CD14-positive monocyte (primary cell): Measurements from ENCODE around the gene SMARCAD1. TPM values are rescaled to one million over a fixed set of nuclear protein-coding genes. Genes with fewer than 3 reads are reported as not detected.

Experiments
- DNase-seq, 3 donors: peaks; one replicate each; pipeline ENCODE4 v3.0.0-alpha.2; 2011 to 2022
- H2AFZ ChIP-seq: 2 replicates; pipeline ENCODE4 v1.6.0; 2012; ENCODE audit warnings: mild to moderate bottlenecking, low read depth, low read length, inconsistent platforms; ENCODE audit not compliant: insufficient read depth, poor library complexity, severe bottlenecking
- H3K27ac ChIP-seq, 2 donors: 1 replicate in 1 of 2; 2 replicates in 1 of 2; pipeline ENCODE4 v1.5.1; 2012 to 2013; ENCODE audit warnings: low read length in 2 of 2, control low read depth in 1 of 2, inconsistent platforms in 1 of 2, low read depth in 1 of 2, mild to moderate bottlenecking in 1 of 2
- H3K27me3 ChIP-seq, 2 donors: one replicate each; pipeline versions ENCODE4 v1.6.0 to v1.6.1; 2011 to 2013; ENCODE audit warnings: low read length in 2 of 2; ENCODE audit not compliant: control insufficient read depth in 2 of 2, insufficient read depth in 2 of 2
- H3K36me3 ChIP-seq, 2 donors: replicated peaks in 1 of 2; 1 replicate in 1 of 2; 2 replicates in 1 of 2; pipeline versions ENCODE4 v1.5.1 to v1.6.1; 2012 to 2013; ENCODE audit warnings: low read length in 2 of 2, control low read depth in 1 of 2, inconsistent platforms in 1 of 2, mild to moderate bottlenecking in 1 of 2; ENCODE audit not compliant: insufficient read depth in 2 of 2, control insufficient read depth in 1 of 2
- H3K4me1 ChIP-seq, 2 donors: 1 replicate in 1 of 2; 2 replicates in 1 of 2; pipeline versions ENCODE4 v1.5.1 to v1.6.1; 2012 to 2013; ENCODE audit warnings: low read length in 2 of 2, control low read depth in 1 of 2, inconsistent platforms in 1 of 2, mild to moderate bottlenecking in 1 of 2, moderate library complexity in 1 of 2; ENCODE audit not compliant: insufficient read depth in 2 of 2, control insufficient read depth in 1 of 2
- H3K4me2 ChIP-seq: replicated peaks from 2 replicates; pipeline ENCODE3; 2012; ENCODE audit warnings: low read length, moderate library complexity, mild to moderate bottlenecking; ENCODE audit not compliant: poor library complexity, severe bottlenecking; ENCODE audit errors: extremely low read depth
- H3K4me3 ChIP-seq, 3 experiments: fragments of 200-600 bp in 1 of 3; sonication (generic) in 1 of 3; replicated peaks in 1 of 3; 1 replicate in 2 of 3; 2 replicates in 1 of 3; pipeline ENCODE4 v1.5.1; 2011 to 2013; ENCODE audit warnings: low read length in 3 of 3, mild to moderate bottlenecking in 3 of 3, control low read depth in 2 of 3, low read depth in 2 of 3, inconsistent platforms in 1 of 3, moderate library complexity in 1 of 3
- H3K79me2 ChIP-seq: 2 replicates; pipeline ENCODE4 v1.6.0; 2012; ENCODE audit warnings: mild to moderate bottlenecking, control low read depth, inconsistent platforms, low read length, moderate library complexity; ENCODE audit not compliant: insufficient read depth
- H3K9ac ChIP-seq: 2 replicates; pipeline ENCODE4 v1.6.0; 2017; ENCODE audit warnings: low read length, mild to moderate bottlenecking; ENCODE audit not compliant: insufficient read depth, poor library complexity, severe bottlenecking
- H3K9me3 ChIP-seq, 2 donors: replicated peaks in 1 of 2; 1 replicate in 1 of 2; 2 replicates in 1 of 2; pipeline versions ENCODE4 v1.5.1 to v1.6.1; 2012 to 2013; ENCODE audit warnings: low read length in 2 of 2, control low read depth in 1 of 2; ENCODE audit not compliant: control insufficient read depth in 1 of 2, insufficient read depth in 1 of 2
- H4K20me1 ChIP-seq: 2 replicates; pipeline ENCODE4 v1.6.0; 2012; ENCODE audit warnings: mild to moderate bottlenecking, low read length, control low read depth, moderate library complexity; ENCODE audit not compliant: insufficient read depth
- H3K27ac Mint-ChIP-seq, 7 donors: one replicate each; pipeline ENCODE4 v1.8.0; 2020; ENCODE audit warnings: mild to moderate bottlenecking in 7 of 7, mixed read lengths in 7 of 7, moderate library complexity in 6 of 7, inconsistent platforms in 2 of 7
- H3K27me3 Mint-ChIP-seq, 3 donors: one replicate each; pipeline ENCODE4 v1.8.0; 2021 to 2022; ENCODE audit warnings: low read depth in 3 of 3, mild to moderate bottlenecking in 3 of 3, mixed read lengths in 3 of 3, moderate library complexity in 3 of 3, inconsistent platforms in 1 of 3
- H3K36me3 Mint-ChIP-seq, 2 donors: one replicate each; pipeline ENCODE4 v1.8.0; 2020; ENCODE audit warnings: mixed read lengths in 2 of 2, inconsistent platforms in 1 of 2, mild to moderate bottlenecking in 1 of 2
- H3K4me1 Mint-ChIP-seq: one replicate; pipeline ENCODE4 v1.8.0; 2020; ENCODE audit warnings: mild to moderate bottlenecking, mixed read lengths
- H3K4me3 Mint-ChIP-seq, 2 donors: one replicate each; pipeline ENCODE4 v1.8.0; 2020; ENCODE audit warnings: mild to moderate bottlenecking in 2 of 2, mixed read lengths in 2 of 2, moderate library complexity in 1 of 2
- H3K9me3 Mint-ChIP-seq, 7 donors: one replicate each; pipeline ENCODE4 v1.8.0; 2020 to 2022; ENCODE audit warnings: mixed read lengths in 7 of 7, mild to moderate bottlenecking in 6 of 7, moderate library complexity in 6 of 7, inconsistent platforms in 2 of 7
- WGBS: methylation state at CpG from one replicate; pipeline ENCODE4 v1.1.5; 2013; ENCODE audit warnings: missing lambda C conversion rate; ENCODE audit not compliant: insufficient coverage; 5-methylcytosine and 5-hydroxymethylcytosine counted together
- intact Hi-C, 2 donors: fragments of 100-400 bp; cut with micrococcal nuclease; formaldehyde crosslinking; loops; one replicate each; pipeline versions ENCODE4 v1.15.0 to v1.15.1; 2023
- polyA plus RNA-seq, 3 donors: library from polyadenylated mRNA; depleted of rRNA in 1 of 3; unstranded in 2 of 3; stranded (reverse) in 1 of 3; fragments of 300-500 nt in 2 of 3; fragments of >200 nt in 1 of 3; fragmentation: Illumina TruSeq in 2 of 3; gene quantifications; 1 replicate in 2 of 3; 2 replicates in 1 of 3; pipeline ENCODE4 v1.2.3, GENCODE V29; 2012 to 2021
- TF ChIP-seq, protein P1 (sequence below): fragments of 200-600 bp; IDR thresholded peaks from one replicate; pipeline ENCODE4 v1.8.0; 2022; ENCODE audit warnings: antibody characterized with exemption, mild to moderate bottlenecking

The SMARCAD1 gene
- polyA plus RNA-seq, 3 donors = 4.9 to 7.0 (median 6.6) TPM

- WGBS = no CpG with 5 or more reads among the region's 1 CpG
- intact Hi-C loops = no loop called here
- H3K27ac Mint-ChIP-seq = no peak overlapping the region
Measured at GRCh38 chr4:94284889-94285288, 77.2 kb downstream of the SMARCAD1 start.

GRCh38 chr4:94285666-94286065, 78.0 kb downstream of the SMARCAD1 start:
- Histone ChIP-seq H3K4me3 (no peak overlapping the region), H3K27ac (no peak overlapping the region), H3K4me1 (no peaks in the 10 kb centered on the region), H4K20me1 (no peaks in the 10 kb centered on the region), H3K27me3 (no peaks in the 10 kb centered on the region), H3K4me2 (no peak overlapping the region), H3K36me3 (peaks cover 60 to 87% of the 10 kb centered on the region in 2 donors), H3K9ac (no peak overlapping the region), H3K9me3 (no peaks in the 10 kb centered on the region), H2AFZ (no peak overlapping the region), H3K79me2 (no peaks in the 10 kb centered on the region)
- H3K27me3 Mint-ChIP-seq = no peaks in the 10 kb centered on the region
- WGBS = 96% methylated on average over 3 of the region's 4 CpGs
- H3K9me3 Mint-ChIP-seq = peaks cover 0 to 5% (median 0%) of the 10 kb centered on the region in 7 donors
- TF ChIP-seq, protein P1, sequence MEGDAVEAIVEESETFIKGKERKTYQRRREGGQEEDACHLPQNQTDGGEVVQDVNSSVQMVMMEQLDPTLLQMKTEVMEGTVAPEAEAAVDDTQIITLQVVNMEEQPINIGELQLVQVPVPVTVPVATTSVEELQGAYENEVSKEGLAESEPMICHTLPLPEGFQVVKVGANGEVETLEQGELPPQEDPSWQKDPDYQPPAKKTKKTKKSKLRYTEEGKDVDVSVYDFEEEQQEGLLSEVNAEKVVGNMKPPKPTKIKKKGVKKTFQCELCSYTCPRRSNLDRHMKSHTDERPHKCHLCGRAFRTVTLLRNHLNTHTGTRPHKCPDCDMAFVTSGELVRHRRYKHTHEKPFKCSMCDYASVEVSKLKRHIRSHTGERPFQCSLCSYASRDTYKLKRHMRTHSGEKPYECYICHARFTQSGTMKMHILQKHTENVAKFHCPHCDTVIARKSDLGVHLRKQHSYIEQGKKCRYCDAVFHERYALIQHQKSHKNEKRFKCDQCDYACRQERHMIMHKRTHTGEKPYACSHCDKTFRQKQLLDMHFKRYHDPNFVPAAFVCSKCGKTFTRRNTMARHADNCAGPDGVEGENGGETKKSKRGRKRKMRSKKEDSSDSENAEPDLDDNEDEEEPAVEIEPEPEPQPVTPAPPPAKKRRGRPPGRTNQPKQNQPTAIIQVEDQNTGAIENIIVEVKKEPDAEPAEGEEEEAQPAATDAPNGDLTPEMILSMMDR = no peak
- H3K4me3 Mint-ChIP-seq = no peak overlapping the region
- DNase-seq = no peak
- no peaks in the 10 kb centered on the region for H3K4me1 Mint-ChIP-seq
- H3K36me3 Mint-ChIP-seq = peaks cover 59 to 80% of the 10 kb centered on the region in 2 donors
- intact Hi-C loops = no loop called here
- H3K27ac Mint-ChIP-seq = no peak overlapping the region

More at GRCh38 chr4:94284889-94285288, 77.2 kb downstream of the SMARCAD1 start:
- Mint-ChIP-seq H3K27me3 (no peaks in the 10 kb centered on the region), H3K36me3 (peaks cover 59 to 79% of the 10 kb centered on the region in 2 donors), H3K4me3 (no peak overlapping the region), H3K9me3 (peaks cover 0 to 5% (median 0%) of the 10 kb centered on the region in 7 donors), H3K4me1 (no peaks in the 10 kb centered on the region)
- H3K4me3 ChIP-seq = no peak overlapping the region
- H4K20me1 ChIP-seq = no peaks in the 10 kb centered on the region
- no peaks in the 10 kb centered on the region for H3K4me1 ChIP-seq
- no peaks in the 10 kb centered on the region for H3K79me2 ChIP-seq
- TF ChIP-seq, protein P1 = no peak
- H3K36me3 ChIP-seq = peaks cover 63 to 85% of the 10 kb centered on the region in 2 donors
- no peaks in the 10 kb centered on the region for H3K27me3 ChIP-seq
- no peak for DNase-seq
- no peak overlapping the region for H3K27ac ChIP-seq
- H3K9me3 ChIP-seq = no peaks in the 10 kb centered on the region
- H3K4me2 ChIP-seq = no peak overlapping the region
- no peak overlapping the region for H2AFZ ChIP-seq
- H3K9ac ChIP-seq = no peak overlapping the region
